GM12873 (cell line): Measurements from ENCODE around the gene DCAKD.

Experiments used
- CTCF ChIP-seq: IDR thresholded peaks from 2 replicates; pipeline ENCODE4 v1.5.1; 2012; ENCODE audit warnings: low read depth, mild to moderate bottlenecking, moderate library complexity, low read length, control low read depth; ENCODE audit not compliant: insufficient read depth; ENCODE audit errors: missing control alignments

Gene DCAKD

DNA sequence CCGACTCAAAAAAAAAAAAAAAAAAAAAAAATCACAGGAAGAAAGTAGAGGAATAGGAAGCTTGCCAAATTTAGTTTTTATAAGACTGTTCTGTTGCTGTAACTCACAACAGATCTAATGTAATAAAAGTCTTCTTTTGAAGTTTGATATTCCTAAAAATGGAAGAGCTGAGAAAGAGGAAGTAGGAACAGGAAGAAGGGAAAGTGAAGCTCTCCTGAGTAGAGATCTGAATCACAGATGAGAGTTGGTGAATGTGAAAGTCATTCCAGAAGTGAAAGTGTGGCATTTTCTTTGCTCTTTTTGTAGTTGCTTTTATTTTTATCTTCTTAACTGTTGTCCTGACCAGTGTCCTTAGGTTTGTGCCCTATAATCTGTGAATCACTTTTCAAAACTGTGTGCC, 11.8 kb upstream of the DCAKD start:
- TF ChIP-seq CTCF, result no peak

GRCh38 chr17:45061606-45062205, 10.3 kb upstream of the DCAKD start:
- TF ChIP-seq CTCF, result no peak

- no peak for TF ChIP-seq CTCF
These were observed 9.6 kb upstream of the DCAKD start, which contains the start of gene NMT1 for GRCh38 chr17:45060797-45061605. NMT1 (plus strand) TSS chr17:45061317; CDS start chr17:45061330, 13 bp downstream.

- no peak for TF ChIP-seq CTCF
These were observed 9.0 kb upstream of the DCAKD start for GRCh38 chr17:45060382-45060796.

- no peak for TF ChIP-seq CTCF
These were observed 780 bp upstream of the DCAKD start for GRCh38 chr17:45052052-45052772.

GRCh38 chr17:45050481-45051059, 862 bp downstream of the DCAKD start:
- no peak for TF ChIP-seq CTCF
